ENCODE data around the gene ZNF266. TPM values are rescaled to one million over a fixed set of nuclear protein-coding genes. Genes with fewer than 3 reads are reported as not detected.

Gene ZNF266
- total RNA-seq, 3 donors from 2014 or later (not counting 1 experiment from before 2014, with no cell fraction given): 89.9 to 108 (median 104) TPM

- H3K9me3 ChIP-seq (ENCODE audit: control insufficient read depth, insufficient read depth, low read length): peaks cover 52% of the 10 kb centered on the region
- peak within 1 kb of the TSS; percentile 65 for H3K4me3 Mint-ChIP-seq
- no peak within 1 kb of the TSS for H3K27ac ChIP-seq (ENCODE audit: low read length)
- WGBS (ENCODE audit: insufficient coverage): 6% methylated on average over 28 of the region's 28 CpGs
- H3K4me3 ChIP-seq (ENCODE audit: low read length): peak within 1 kb of the TSS; percentile 26
- peaks cover 15 to 17% of the 10 kb centered on the region in 2 donors for H3K9me3 Mint-ChIP-seq
- H3K36me3 Mint-ChIP-seq: peaks cover 38% of the 10 kb centered on the region
- peaks cover 5 to 15% of the 10 kb centered on the region in 2 donors for H3K27me3 Mint-ChIP-seq (ENCODE audit: low read depth in 2 of 2)
- peaks cover 8% of the 10 kb centered on the region for H3K4me1 ChIP-seq (ENCODE audit: control insufficient read depth, insufficient read depth, low read length)
- DNase-seq: no peak
- H3K36me3 ChIP-seq (ENCODE audit: control insufficient read depth, insufficient read depth, low read length): no peaks in the 10 kb centered on the region
- H3K27ac Mint-ChIP-seq: no peak within 1 kb of the TSS
- H3K27me3 ChIP-seq (ENCODE audit: control insufficient read depth, insufficient read depth, low read length): peaks cover 3% of the 10 kb centered on the region
- intact Hi-C loops (cut with micrococcal nuclease): no loop called here
- peak; percentile 37 to 67 (median 55) for ATAC-seq
- H3K4me1 Mint-ChIP-seq: peaks cover 0 to 10% of the 10 kb centered on the region in 2 donors
- TF ChIP-seq CTCF (IDR thresholded peaks at IDR 0.05): no peak
Observed at GRCh38 chr19:9362905-9363304, 72.5 kb downstream of the ZNF266 start, which contains the start of gene ZNF177. TSS of gene ZNF177 (plus strand) at chr19:9363013. CDS start at chr19:9378312, 15,299 bp downstream.

Other genes with a start within 250 kb of the ZNF266 start
- gene OR7D4, start 216.0 kb downstream of the ZNF266 start, total RNA-seq: not detected
- not detected for gene OR7E24, start 184.6 kb downstream of the ZNF266 start, total RNA-seq
- 10 to 100 TPM; 13.4 to 15.3 (median 15.2) TPM for gene ZNF699, start 125.7 kb downstream of the ZNF266 start, total RNA-seq
- gene ZNF559, start 111.4 kb downstream of the ZNF266 start, total RNA-seq: 10 to 100 TPM; 10.0 to 20.5 (median 11.4) TPM
- 1 to 10 TPM in 2 of 3 donors, under 1 TPM in 1; 0.31 to 1.5 (median 1.2) TPM for gene ZNF177, start 72.6 kb downstream of the ZNF266 start, total RNA-seq
- not detected for gene ZNF560, start 63.0 kb upstream of the ZNF266 start, total RNA-seq
- gene ZNF426, start 103.1 kb upstream of the ZNF266 start, total RNA-seq: 10 to 100 TPM; 14.1 to 17.3 (median 14.4) TPM
- 10 to 100 TPM; 32.9 to 35.7 (median 33.1) TPM for gene ZNF121, start 148.9 kb upstream of the ZNF266 start, total RNA-seq
- 10 to 100 TPM; 32.2 to 47.3 (median 36.9) TPM for gene ZNF561, start 185.7 kb upstream of the ZNF266 start, total RNA-seq
- 10 to 100 TPM; 21.6 to 25.3 (median 23.1) TPM for gene ZNF562, start 239.5 kb upstream of the ZNF266 start, total RNA-seq